GM23338 (cell line): ENCODE results near the gene FBXO34.

ENCODE experiments used
- CREB1 ChIP-seq: fragments of 250-450 bp; sonication (Bioruptor Pico); IDR thresholded peaks from 2 replicates; pipeline ENCODE4 v1.5.0; 2020; ENCODE audit warnings: low read depth, mild to moderate bottlenecking, moderate library complexity
- CTCF ChIP-seq, 2 experiments: fragments of 200-600 bp in 1 of 2; sonication (generic) in 1 of 2; conservative IDR thresholded peaks; 2 replicates each; pipeline versions ENCODE4 v1.5.1 to v1.6.1; 2016 to 2017; ENCODE audit warnings: antibody characterized with exemption in 2 of 2, low read depth in 2 of 2, mild to moderate bottlenecking in 2 of 2, moderate library complexity in 1 of 2
- EZH2 ChIP-seq: fragments of 200-600 bp; sonication (generic); IDR thresholded peaks from one replicate; pipeline ENCODE4 v1.8.0; 2017; ENCODE audit warnings: antibody characterized with exemption, mild to moderate bottlenecking, low read depth; ENCODE audit not compliant: unreplicated experiment
- EZH2phosphoT487 ChIP-seq: fragments of 200-600 bp; sonication (generic); IDR thresholded peaks from one replicate; pipeline ENCODE4 v1.8.1; 2018; ENCODE audit warnings: antibody characterized with exemption; ENCODE audit not compliant: unreplicated experiment
- JUNB ChIP-seq: IDR thresholded peaks from one replicate; pipeline ENCODE4 v1.6.1; 2016; ENCODE audit warnings: antibody characterized with exemption; ENCODE audit not compliant: unreplicated experiment
- POLR2AphosphoS5 ChIP-seq: IDR thresholded peaks from 2 replicates; pipeline ENCODE4 v1.6.1; 2016; ENCODE audit warnings: antibody characterized with exemption, low read depth
- REST ChIP-seq: IDR thresholded peaks from one replicate; pipeline ENCODE4 v1.6.1; 2018; ENCODE audit warnings: antibody characterized with exemption; ENCODE audit not compliant: unreplicated experiment
- STAT1 ChIP-seq: IDR thresholded peaks from one replicate; pipeline ENCODE4 v1.6.1; 2016; ENCODE audit warnings: antibody characterized with exemption; ENCODE audit not compliant: unreplicated experiment
- ZNF114 ChIP-seq: fragments of 250-450 bp; sonication (Bioruptor Pico); IDR thresholded peaks from 2 replicates; pipeline ENCODE4 v1.5.0; 2020; ENCODE audit warnings: mild to moderate bottlenecking, moderate library complexity
- ZNF331 ChIP-seq: fragments of 250-450 bp; sonication (Bioruptor Pico); IDR thresholded peaks from 2 replicates; pipeline ENCODE4 v1.5.0; 2020; ENCODE audit warnings: low read depth, mild to moderate bottlenecking, moderate library complexity

GRCh38 chr14:55386037-55386808, 115.0 kb downstream of the FBXO34 start:
- TF ChIP-seq CTCF (conservative IDR thresholded peaks at IDR 0.05; ENCODE audit: low read depth in 2 of 2): no peak
- no peak for TF ChIP-seq POLR2AphosphoS5
- TF ChIP-seq STAT1: no peak
- no peak for TF ChIP-seq EZH2
- TF ChIP-seq CREB1 (CRISPR knock-in tag): no peak
- TF ChIP-seq EZH2phosphoT487: no peak
- TF ChIP-seq REST: no peak
- no peak for TF ChIP-seq ZNF114 (CRISPR knock-in tag)
- no peak for TF ChIP-seq JUNB
- TF ChIP-seq ZNF331 (CRISPR knock-in tag): no peak
